Femur (tissue), 1 donor: ENCODE results near the gene ABLIM2.

Experiments
- DNase-seq: peaks from one replicate; pipeline ENCODE4 v3.0.0-alpha.2; 2017

Gene ABLIM2

DNA sequence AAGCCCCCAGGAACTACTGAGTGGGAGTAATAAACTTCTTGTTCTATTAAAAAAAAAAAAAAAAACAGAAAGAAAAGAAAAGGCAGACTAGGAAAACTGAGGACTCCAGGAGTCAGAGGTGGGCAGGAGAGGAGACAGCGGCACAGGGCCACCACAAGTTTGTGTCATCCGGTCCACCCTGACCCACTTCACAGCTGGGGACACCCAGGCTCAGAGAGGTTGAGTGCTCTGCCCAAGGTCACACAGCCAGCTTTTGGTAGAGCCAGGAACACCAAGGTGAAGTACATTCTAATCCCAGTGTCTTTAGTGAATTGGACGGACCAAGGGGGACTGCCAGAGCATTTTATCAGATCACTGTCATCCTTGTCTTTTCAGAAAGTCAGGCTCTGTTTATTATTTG is 16.4 kb upstream of the ABLIM2 start:
- no peak for DNase-seq

GRCh38 chr4:8173492-8174242 is 15.1 kb upstream of the ABLIM2 start:
- DNase-seq: no peak

DNA sequence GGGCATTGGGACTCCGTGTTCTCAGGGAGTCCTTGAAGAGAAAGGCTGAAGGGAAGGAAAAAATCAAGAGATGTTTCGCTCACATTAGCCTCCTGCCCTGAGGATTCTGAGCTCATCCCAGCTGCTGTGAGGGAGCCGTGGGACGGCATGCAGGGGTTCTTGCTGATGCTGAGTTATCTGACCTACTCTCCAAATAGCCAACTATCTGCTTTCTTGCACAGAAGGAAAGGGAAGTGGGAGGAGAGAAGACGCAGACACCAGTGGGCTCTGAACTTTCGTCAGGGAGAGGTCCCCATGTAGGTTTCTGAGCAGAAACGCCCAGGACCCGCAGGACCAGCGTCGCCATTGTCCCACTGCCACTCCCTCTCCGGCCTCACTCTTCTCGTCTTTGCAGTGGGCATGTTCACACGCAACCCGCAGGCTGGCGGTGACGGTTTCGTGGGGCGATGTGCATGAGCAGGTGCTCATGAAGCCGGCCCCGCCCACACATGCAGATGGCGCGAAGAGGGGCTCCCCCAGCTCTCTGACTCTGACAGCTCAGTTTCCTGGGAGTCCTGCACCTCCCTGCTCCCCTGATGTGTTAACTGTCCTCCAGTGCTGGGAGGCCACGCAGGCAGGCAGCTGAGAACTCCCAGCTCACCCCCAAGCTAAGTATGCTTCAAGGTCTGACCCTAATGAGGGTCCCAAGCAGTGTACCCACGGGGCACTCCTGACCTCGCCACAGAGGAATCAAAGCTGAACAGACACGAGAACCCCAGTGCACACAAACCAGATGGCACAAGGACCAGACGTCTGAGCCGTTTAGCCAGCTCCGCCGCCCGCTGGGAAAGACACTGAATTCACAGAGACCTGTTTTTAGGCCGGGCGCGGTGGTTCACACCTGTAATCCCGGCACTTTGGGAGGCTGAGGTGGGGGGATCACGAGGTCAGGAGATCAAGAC is 13.6 kb upstream of the ABLIM2 start:
- no peak for DNase-seq

GRCh38 chr4:8171266-8171665 is 12.7 kb upstream of the ABLIM2 start:
- DNase-seq: no peak

DNA sequence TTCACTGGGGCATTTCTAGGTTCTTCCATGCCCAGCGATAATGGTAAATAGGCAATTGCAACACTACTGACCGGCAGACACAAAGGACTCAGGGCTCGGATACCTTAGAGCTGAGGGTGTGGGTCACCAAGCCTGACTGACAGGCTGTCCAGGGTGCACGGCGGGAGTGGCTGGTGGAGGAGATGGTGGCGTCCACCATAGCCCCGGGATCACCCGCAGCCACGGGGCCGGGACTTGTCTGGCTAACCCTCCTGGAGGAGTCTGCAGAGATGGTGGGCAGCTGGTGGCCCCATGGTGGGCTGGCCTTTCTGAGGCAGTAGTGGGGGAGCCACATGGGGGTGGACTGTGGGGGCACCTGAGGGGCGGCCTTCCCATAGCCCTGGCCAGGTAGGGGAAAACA is 11.7 kb upstream of the ABLIM2 start:
- no peak for DNase-seq

GRCh38 chr4:8169763-8170162 is 11.2 kb upstream of the ABLIM2 start:
- no peak for DNase-seq

- DNase-seq: no peak
These were observed 10.4 kb upstream of the ABLIM2 start for GRCh38 chr4:8168832-8169598.

DNA sequence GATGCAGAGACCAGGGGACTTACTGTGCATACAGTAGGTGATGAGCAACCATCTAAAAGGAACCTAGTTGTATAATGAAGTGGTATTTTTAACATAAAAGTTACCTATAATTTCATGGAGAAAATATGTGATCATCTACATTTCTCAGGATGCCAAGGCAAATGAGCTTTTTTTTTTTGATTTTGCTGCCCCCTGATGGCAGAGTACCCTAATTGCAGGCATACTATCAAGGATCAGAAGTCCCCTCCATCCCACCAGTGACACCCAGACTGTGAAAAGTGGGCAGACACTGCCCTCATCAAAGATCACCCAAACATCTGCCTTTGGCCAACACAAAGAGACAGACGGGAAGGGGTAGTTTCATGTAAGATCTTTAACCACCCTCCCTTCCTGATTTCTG is 9.6 kb upstream of the ABLIM2 start:
- DNase-seq: no peak

DNA sequence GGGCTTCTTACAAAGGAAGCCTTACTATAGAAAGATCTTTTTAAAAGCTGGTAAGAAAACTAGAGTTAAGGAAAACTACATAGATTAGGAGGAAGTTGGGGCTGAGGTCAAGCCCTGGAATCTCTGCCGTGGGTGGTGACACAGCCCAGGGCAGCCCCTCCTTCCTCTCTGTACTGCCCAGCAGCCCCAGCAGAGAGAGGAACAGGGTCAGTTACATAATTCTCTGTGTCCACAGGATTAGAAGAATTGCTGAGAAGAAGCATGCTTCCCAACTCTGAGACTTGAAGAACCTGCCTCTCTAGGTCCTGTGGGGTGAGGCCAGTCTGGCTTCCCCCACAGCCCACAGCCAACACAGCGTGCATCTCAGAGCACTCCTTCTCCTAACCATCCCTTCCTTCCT is 9.2 kb upstream of the ABLIM2 start:
- DNase-seq: no peak

DNA sequence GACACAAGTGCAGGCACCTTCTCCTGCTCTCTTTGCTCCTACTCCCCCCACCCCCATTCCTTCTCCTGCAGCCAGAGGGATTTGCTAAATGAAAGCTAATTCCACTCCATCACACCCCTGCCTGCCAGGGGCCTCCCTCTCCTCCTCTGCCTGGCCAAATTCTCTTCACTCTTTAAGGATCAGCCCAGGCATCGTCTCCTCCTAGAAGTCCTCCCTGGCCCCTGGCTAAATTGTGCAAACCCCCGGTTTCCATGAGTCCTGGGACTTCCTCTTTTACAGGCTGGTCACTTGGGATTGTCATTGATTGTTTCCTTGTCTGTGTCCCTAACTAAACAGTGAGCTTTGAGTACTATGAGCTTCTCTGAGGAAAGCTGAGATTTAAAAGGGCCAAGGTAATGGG is 8.7 kb upstream of the ABLIM2 start:
- DNase-seq: no peak

DNA sequence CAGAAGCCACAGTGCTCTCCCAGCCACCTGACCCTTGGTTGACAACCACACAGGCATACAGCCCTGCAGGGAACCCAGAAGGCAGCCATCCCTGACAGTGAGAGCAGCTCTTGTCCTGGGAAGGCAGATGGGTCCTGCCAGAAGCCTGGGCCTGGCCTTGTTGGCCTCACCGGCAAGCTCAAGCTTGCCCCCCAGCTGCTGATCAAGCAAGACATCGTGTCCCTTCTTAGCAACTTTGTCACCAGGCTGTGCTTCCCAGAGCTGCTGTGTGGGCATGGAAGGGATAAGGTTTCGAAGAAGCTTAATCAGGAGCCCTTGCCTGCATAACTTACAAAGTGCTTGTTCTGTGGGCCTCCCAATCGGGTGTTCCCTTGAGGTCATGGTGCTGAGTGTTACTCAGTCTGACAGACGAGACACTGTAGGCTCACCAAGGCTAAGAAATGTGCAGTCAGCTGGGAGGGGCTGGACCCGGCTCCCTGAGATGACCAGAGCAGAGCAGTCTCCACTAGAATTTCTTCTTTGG is 6.8 kb upstream of the ABLIM2 start:
- DNase-seq: no peak

- DNase-seq: no peak
These were observed 6.1 kb upstream of the ABLIM2 start for GRCh38 chr4:8164687-8165086.

DNA sequence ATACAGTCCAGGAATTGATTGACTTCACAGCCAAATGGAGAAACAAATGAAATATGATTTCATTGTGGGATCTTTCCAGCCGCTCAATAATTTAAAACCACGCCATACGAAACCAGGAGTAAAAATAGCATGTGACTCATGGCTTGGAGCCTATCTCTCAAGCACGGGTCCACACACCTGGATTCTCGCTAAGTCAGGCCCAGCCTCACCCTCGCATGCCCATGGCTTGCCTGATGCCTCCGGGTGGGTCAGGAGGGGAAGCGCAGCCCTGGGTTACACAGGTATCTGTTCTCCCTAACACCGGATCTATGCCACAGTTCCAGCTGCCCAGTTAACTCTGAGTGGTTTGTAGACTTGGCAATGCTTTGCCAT is 5.6 kb upstream of the ABLIM2 start:
- DNase-seq: no peak

GRCh38 chr4:8163436-8164193 is 5.0 kb upstream of the ABLIM2 start:
- DNase-seq: no peak

DNA sequence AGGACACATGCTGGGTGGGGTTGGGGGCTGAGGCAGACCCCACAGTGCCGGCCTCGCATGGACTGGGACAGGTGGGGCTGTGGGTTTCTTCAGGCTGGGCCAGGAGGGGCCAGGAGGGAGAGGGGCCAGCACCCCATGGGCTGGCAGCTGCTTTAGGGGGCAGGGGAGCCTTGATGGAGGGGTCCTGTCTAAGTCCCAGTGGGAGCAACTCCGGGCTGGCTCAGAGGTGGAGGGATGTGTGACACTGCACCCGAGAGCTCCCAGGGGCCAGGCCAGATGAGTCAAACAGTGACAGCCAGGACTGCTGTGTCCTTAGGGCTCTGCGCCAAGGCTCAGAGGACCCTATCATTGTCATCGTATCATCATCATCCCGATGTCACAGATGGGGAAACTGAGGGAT is 4.4 kb upstream of the ABLIM2 start:
- no peak for DNase-seq

GRCh38 chr4:8162625-8163024 is 4.0 kb upstream of the ABLIM2 start:
- DNase-seq: peak; percentile 22

- DNase-seq: no peak
These were observed 2.0 kb upstream of the ABLIM2 start for GRCh38 chr4:8160572-8160971.

DNA sequence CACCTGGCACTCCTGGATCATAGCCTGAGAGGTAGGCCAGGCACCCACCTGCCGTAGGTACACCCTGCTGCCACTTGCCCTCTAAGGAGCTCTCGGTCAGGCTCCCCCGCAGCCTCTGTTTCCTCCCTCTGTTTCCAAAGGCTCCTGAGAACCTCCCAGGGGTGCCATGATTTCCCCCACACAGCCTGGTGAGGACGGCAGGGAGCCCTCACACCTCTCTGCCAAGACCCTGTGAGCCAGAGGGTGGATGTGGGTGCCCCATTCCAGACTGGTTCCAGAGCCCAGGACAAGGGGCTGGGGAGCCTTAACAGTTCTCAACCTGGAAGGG is 1.6 kb upstream of the ABLIM2 start:
- DNase-seq: no peak

GRCh38 chr4:8159537-8160232 is 1.1 kb upstream of the ABLIM2 start:
- no peak for DNase-seq

DNA sequence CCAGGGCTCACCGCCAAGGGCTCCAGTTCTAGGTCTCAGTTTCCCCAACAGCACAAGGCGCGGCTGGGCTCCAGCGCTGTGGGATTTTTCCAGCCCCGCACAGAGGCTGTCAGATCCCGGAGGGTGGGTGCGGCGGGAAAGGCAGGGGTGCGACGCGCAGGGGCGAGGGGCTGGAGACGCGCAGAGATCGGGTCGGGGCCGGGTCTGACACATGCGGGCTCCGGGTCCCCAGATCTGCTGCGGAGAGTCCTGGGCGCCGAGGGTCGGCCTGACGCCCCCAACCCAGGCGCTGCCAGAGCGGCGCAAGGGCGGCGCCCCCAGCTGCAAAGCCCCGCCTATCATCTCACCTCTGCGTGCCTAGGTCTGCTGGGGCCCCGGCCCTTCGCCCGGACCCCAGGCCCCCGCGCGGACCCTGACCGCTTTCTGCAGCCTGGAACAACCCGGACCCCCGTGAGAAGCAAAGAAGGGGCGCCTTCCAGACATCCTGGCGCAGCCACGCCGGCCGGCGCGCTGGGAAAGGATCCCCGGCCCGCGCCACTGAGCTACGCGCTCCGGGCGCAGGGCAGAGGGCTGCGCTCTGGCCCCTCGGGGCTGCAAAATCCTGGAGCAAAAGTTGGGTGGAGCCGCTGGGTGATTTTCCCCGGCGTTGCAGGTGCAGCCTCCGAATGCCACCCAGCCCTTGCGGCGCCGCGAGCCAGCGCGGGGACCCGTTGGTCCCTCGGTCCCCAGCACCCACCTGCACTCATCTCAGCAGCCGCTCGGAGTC is 486 bp downstream of the ABLIM2 start:
- DNase-seq: no peak

DNA sequence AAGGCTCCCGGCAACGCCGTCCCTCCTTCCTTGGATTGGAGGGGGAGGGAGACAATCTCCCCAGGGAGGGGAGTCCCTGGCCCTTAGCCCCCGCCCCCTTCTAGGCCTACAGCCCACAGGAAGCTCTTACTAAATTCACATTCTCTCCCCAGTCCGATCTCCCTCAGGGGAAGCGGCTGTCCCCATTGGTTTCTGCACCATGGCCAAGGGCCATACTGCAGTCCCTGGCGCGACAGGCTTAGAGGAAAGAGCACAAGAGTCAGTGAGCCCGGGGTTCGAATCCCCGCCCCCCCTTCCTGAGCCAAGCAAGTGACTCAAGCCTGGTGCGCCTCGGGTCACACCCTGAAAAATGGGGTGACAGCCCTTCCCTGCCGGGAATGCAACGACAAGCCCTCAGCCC is 1.1 kb downstream of the ABLIM2 start:
- DNase-seq: no peak
